UCSD-AML1 (cell line): ENCODE measurements around the gene RORC.
"Not testable (repeated sequence)": the region's sequence is repeated elsewhere in the genome, so short reads cannot be mapped to it uniquely, and the experiment has no call there.

ENCODE experiments used
- DNase-seq: peaks from one replicate; lab custom pipeline; 2025; ENCODE audit not compliant: unreplicated experiment; lab: John Stamatoyannopoulos, UW

Gene RORC

GRCh38 chr1:151807131-151807530 lies 24.5 kb downstream of the RORC start:
- no peak for DNase-seq

- DNase-seq, result no peak
These were observed 25.4 kb downstream of the RORC start for GRCh38 chr1:151806170-151806569.

- no peak for DNase-seq
These were observed 26.4 kb downstream of the RORC start, which contains the start of gene LINGO4 for GRCh38 chr1:151805066-151805820. Gene LINGO4, minus strand, starts transcription at chr1:151805419. Its CDS starts 2,715 bp downstream, at chr1:151802704.

GRCh38 chr1:151803915-151804314 lies 27.7 kb downstream of the RORC start:
- DNase-seq, result no peak

- DNase-seq, result no peak
These were observed 28.4 kb downstream of the RORC start for GRCh38 chr1:151803164-151803563.

- no peak for DNase-seq
These were observed 29.2 kb downstream of the RORC start for GRCh38 chr1:151802372-151802771.

GRCh38 chr1:151801846-151802245 lies 29.8 kb downstream of the RORC start:
- no peak for DNase-seq

- no peak for DNase-seq
These were observed 30.2 kb downstream of the RORC start for GRCh38 chr1:151801310-151801820.

- no peak for DNase-seq
These were observed 30.8 kb downstream of the RORC start for GRCh38 chr1:151800830-151801229.

GRCh38 chr1:151799179-151800022 lies 32.2 kb downstream of the RORC start:
- DNase-seq, result no peak

GRCh38 chr1:151798571-151798970 lies 33.0 kb downstream of the RORC start:
- no peak for DNase-seq

GRCh38 chr1:151790940-151791651 lies 40.5 kb downstream of the RORC start:
- DNase-seq, result peak; percentile 39

- DNase-seq, result peak; percentile 97
These were observed 41.3 kb downstream of the RORC start, which contains the start of gene TDRKH for GRCh38 chr1:151790071-151790939. Gene TDRKH, minus strand, starts transcription at chr1:151790500. Its CDS starts 7,478 bp downstream, at chr1:151783022.

GRCh38 chr1:151787689-151788088 lies 43.9 kb downstream of the RORC start:
- no peak for DNase-seq

GRCh38 chr1:151783796-151784195 lies 47.8 kb downstream of the RORC start:
- no peak for DNase-seq

- no peak for DNase-seq
These were observed 48.9 kb downstream of the RORC start for GRCh38 chr1:151782741-151783140.

GRCh38 chr1:151782026-151782425 lies 49.6 kb downstream of the RORC start:
- DNase-seq, result not testable (repeated sequence)

GRCh38 chr1:151780736-151781135 lies 50.9 kb downstream of the RORC start:
- not testable (repeated sequence) for DNase-seq

- no peak for DNase-seq
These were observed 51.8 kb downstream of the RORC start for GRCh38 chr1:151779852-151780251.

GRCh38 chr1:151777317-151777716 lies 54.3 kb downstream of the RORC start:
- no peak for DNase-seq
